ENCODE results near the gene VTA1. TPM values are rescaled to one million over a fixed set of nuclear protein-coding genes. Genes with fewer than 3 reads are reported as not detected.
"Not testable (repeated sequence)": the region's sequence is repeated elsewhere in the genome, so short reads cannot be mapped to it uniquely, and the experiment has no call there.

Gene VTA1
- total and polyA plus RNA-seq, 2 of the 8 experiments (the other 6 are each of a cell fraction or from before 2014, with no cell fraction given): 63.6 to 67.0 TPM

- H2BK120ac ChIP-seq (replicated peaks; ENCODE audit: low read depth, low read length); H4K20me1 ChIP-seq (replicated peaks in 1 of 2; ENCODE audit: control insufficient read depth in 1 of 2, insufficient read depth in 2 of 2, low read length in 2 of 2); H3K9me3 ChIP-seq (ENCODE audit: insufficient read depth in 2 of 2, low read depth in 1 of 2, low read length in 1 of 2); H2BK12ac ChIP-seq (ENCODE audit: low read depth, low read length); H3K14ac ChIP-seq (ENCODE audit: insufficient read length); H4K5ac ChIP-seq (ENCODE audit: insufficient read length, low read depth, low read length); H2BK5ac ChIP-seq (ENCODE audit: low read depth, low read length); H3K18ac ChIP-seq (ENCODE audit: extremely low read depth, low read length); H2AK5ac ChIP-seq (ENCODE audit: low read depth, low read length); DNase-seq (ENCODE audit: low read depth in 1 of 2, low spot score in 2 of 2); H3K56ac ChIP-seq (replicated peaks; ENCODE audit: insufficient read length, low read depth, low read length); H3K36me3 ChIP-seq (ENCODE audit: control insufficient read depth in 2 of 4, insufficient read depth in 4 of 4, low read length in 3 of 4); H2BK20ac ChIP-seq (ENCODE audit: low read length); H3K27me3 ChIP-seq (replicated peaks in 1 of 4; ENCODE audit: control insufficient read depth in 3 of 4, extremely low read depth in 1 of 4, insufficient read depth in 3 of 4, low read length in 3 of 4); H3K9ac ChIP-seq (replicated peaks in 1 of 4; ENCODE audit: extremely low read depth in 1 of 4, low read depth in 3 of 4, low read length in 3 of 4); H3K4ac ChIP-seq (replicated peaks; ENCODE audit: insufficient read length, low read depth, low read length); H3K23ac ChIP-seq (ENCODE audit: insufficient read length); H3K4me1 ChIP-seq (replicated peaks in 1 of 4; ENCODE audit: control insufficient read depth in 3 of 4, insufficient read depth in 4 of 4, low read length in 3 of 4); H3K4me3 ChIP-seq (ENCODE audit: extremely low read depth in 1 of 4, insufficient read depth in 2 of 4, low read depth in 3 of 4, low read length in 4 of 4); H3K79me1 ChIP-seq (ENCODE audit: low read depth, low read length); H4K91ac ChIP-seq (replicated peaks; ENCODE audit: insufficient read length, low read length); H3K27ac ChIP-seq (ENCODE audit: low read depth, low read length); H2AFZ ChIP-seq (ENCODE audit: low read length); H3K4me2 ChIP-seq (ENCODE audit: insufficient read depth in 1 of 2, low read depth in 2 of 2, low read length in 2 of 2); H2BK15ac ChIP-seq (ENCODE audit: low read length); H4K8ac ChIP-seq (ENCODE audit: extremely low read depth, insufficient read depth, low read length); POLR2A ChIA-PET (ENCODE audit: partially characterized antibody); FAIRE-seq; H3K23me2 ChIP-seq (ENCODE audit: low read depth, low read length): not testable (repeated sequence)
- CTCF ChIA-PET (ENCODE audit: partially characterized antibody): interaction anchor here (0.7 to 4.8 kb wide), 22 partner anchors 9 to 395 kb away, joined by 3 to 47 read pairs (median 4); partner anchors contain the start of genes NMBR and VTA1
- 88% methylated on average over 4 of the region's 4 CpGs; no CpG with 5 or more reads in 1 of the 2 experiments for WGBS, 2 experiments (ENCODE audit: extremely low coverage in 1 of 2, insufficient coverage in 1 of 2, insufficient read length in 1 of 2, insufficient replicate concordance in 2 of 2, low coverage in 1 of 2, low lambda C conversion rate in 2 of 2, missing lambda C conversion rate in 1 of 2)
- peaks cover 0 to 90% of the 10 kb centered on the region in 2 experiments; a peak in 3 of 4 replicates for H3K79me2 ChIP-seq (ENCODE audit: control insufficient read depth in 1 of 2, insufficient read depth in 2 of 2, low read length in 2 of 2)
Measured at GRCh38 chr6:142156758-142157068, 9.7 kb downstream of the VTA1 start.

Data from H1 (cell line).